Glutamatergic neuron (in vitro differentiated cells): ENCODE measurements around the gene MSI2. TPM values are rescaled to one million over a fixed set of nuclear protein-coding genes. Genes with fewer than 3 reads are reported as not detected.

Source experiments
- DNase-seq: peaks from one replicate; pipeline ENCODE4 v3.0.0; 2022
- H3K27ac Mint-ChIP-seq: one replicate; pipeline ENCODE4 v1.8.0; 2020; ENCODE audit warnings: mild to moderate bottlenecking, mixed read lengths, inconsistent platforms; ENCODE audit not compliant: unreplicated experiment
- H3K27me3 Mint-ChIP-seq: one replicate; pipeline ENCODE4 v1.8.0; 2020; ENCODE audit warnings: mild to moderate bottlenecking, moderate library complexity, mixed read lengths, inconsistent platforms; ENCODE audit not compliant: unreplicated experiment
- H3K36me3 Mint-ChIP-seq: one replicate; pipeline ENCODE4 v1.8.0; 2020; ENCODE audit warnings: mild to moderate bottlenecking, mixed read lengths, inconsistent platforms; ENCODE audit not compliant: unreplicated experiment
- H3K4me1 Mint-ChIP-seq: one replicate; pipeline ENCODE4 v1.8.0; 2020; ENCODE audit warnings: mild to moderate bottlenecking, low read depth, mixed read lengths, inconsistent platforms; ENCODE audit not compliant: unreplicated experiment
- H3K4me3 Mint-ChIP-seq: one replicate; pipeline ENCODE4 v1.8.0; 2020; ENCODE audit warnings: mild to moderate bottlenecking, mixed read lengths, inconsistent platforms; ENCODE audit not compliant: unreplicated experiment
- H3K9me3 Mint-ChIP-seq: one replicate; pipeline ENCODE4 v1.8.0; 2020; ENCODE audit warnings: mild to moderate bottlenecking, moderate library complexity, mixed read lengths, inconsistent platforms; ENCODE audit not compliant: unreplicated experiment
- total RNA-seq: library from RNA; stranded (reverse); fragmentation: NEBNext Ultra II Directional; extraction: Animal tissue kit (Norgen Biotek cat#: 25700); gene quantifications from one replicate; pipeline ENCODE4 v1.2.1, GENCODE V29; 2021; ENCODE audit not compliant: unreplicated experiment
- TF ChIP-seq, protein P1 (sequence below): fragments of 200-600 bp; sonication (generic); IDR thresholded peaks from one replicate; pipeline ENCODE4 v1.5.0; 2021; ENCODE audit not compliant: partially characterized antibody, unreplicated experiment

MSI2 gene
- total RNA-seq, 1 donor from 2014 or later: 141 TPM

DNA sequence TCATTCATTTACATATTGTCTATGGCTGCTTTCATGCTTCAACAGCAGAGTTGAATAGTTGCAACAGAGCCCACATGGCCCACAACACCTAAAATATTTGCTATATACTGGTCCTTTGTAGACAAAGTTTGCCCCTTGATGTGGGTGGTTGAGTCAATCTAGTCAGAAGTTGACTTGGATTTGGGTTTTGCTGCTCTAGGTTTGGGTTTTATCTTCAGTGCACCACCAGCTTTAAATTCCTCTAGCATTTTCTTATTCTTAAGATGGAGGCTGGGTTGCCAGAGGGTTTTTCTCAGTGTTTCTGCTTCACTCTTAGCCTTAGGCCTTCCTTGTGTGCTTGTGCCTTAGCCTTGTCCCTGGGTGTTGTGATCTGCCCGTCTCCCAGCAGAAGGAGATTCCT lies 437.7 kb downstream of the MSI2 start:
- TF ChIP-seq, protein P1, sequence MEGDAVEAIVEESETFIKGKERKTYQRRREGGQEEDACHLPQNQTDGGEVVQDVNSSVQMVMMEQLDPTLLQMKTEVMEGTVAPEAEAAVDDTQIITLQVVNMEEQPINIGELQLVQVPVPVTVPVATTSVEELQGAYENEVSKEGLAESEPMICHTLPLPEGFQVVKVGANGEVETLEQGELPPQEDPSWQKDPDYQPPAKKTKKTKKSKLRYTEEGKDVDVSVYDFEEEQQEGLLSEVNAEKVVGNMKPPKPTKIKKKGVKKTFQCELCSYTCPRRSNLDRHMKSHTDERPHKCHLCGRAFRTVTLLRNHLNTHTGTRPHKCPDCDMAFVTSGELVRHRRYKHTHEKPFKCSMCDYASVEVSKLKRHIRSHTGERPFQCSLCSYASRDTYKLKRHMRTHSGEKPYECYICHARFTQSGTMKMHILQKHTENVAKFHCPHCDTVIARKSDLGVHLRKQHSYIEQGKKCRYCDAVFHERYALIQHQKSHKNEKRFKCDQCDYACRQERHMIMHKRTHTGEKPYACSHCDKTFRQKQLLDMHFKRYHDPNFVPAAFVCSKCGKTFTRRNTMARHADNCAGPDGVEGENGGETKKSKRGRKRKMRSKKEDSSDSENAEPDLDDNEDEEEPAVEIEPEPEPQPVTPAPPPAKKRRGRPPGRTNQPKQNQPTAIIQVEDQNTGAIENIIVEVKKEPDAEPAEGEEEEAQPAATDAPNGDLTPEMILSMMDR: no peak
- H3K27ac Mint-ChIP-seq: no peak overlapping the region
- no peak for DNase-seq

DNA sequence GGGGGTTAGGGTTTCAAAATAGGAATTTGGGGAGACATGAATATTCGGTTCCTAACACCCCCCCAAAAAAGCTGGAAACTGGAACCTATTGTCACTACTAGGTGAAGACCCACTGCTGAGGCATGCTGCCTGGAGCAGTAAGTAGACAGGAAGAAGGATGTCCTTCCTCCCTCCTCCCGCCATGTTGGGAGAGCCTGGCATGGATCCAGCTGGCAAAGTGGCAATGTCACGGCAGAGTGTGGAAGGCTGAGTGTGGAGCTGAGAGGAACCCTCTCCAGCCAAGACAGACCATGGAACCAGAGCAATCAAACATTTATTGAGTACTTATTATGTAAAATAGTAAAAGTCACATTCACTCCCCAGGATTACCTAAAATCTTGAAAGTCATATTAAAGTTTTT lies 439.7 kb downstream of the MSI2 start:
- H3K4me1 Mint-ChIP-seq: peaks cover 6% of the 10 kb centered on the region
- peaks cover 4% of the 10 kb centered on the region for H3K9me3 Mint-ChIP-seq
- no peak overlapping the region for H3K4me3 Mint-ChIP-seq
- H3K27ac Mint-ChIP-seq: no peak overlapping the region
- no peak for DNase-seq
- peaks cover 25% of the 10 kb centered on the region for H3K36me3 Mint-ChIP-seq
- TF ChIP-seq, protein P1: no peak
- no peaks in the 10 kb centered on the region for H3K27me3 Mint-ChIP-seq

More for the DNA sequence above, 437.7 kb downstream of the MSI2 start:
- H3K27me3 Mint-ChIP-seq: no peaks in the 10 kb centered on the region
- peaks cover 2% of the 10 kb centered on the region for H3K9me3 Mint-ChIP-seq
- H3K36me3 Mint-ChIP-seq: peaks cover 21% of the 10 kb centered on the region
- no peak overlapping the region for H3K4me3 Mint-ChIP-seq
- peaks cover 2% of the 10 kb centered on the region for H3K4me1 Mint-ChIP-seq

DNA sequence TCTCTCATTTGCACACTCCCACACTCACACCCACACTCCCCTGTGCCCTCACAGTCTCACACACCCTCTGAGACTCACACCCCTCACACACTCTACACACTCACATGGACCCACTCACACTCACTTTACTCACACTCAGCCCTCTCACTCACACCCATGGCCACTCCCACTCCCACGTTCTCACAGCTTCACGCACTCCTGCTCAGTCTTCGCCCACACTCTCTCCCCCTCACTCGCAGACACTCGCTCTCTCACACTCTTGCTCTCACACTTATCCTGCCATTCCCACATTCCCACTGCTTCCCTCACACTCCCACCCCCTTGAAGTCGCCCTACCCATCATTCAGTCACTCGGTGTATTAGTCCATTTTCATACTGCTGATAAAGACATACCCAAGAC lies 440.9 kb downstream of the MSI2 start:
- peaks cover 25% of the 10 kb centered on the region for H3K36me3 Mint-ChIP-seq
- peaks cover 6% of the 10 kb centered on the region for H3K4me1 Mint-ChIP-seq
- H3K9me3 Mint-ChIP-seq: peaks cover 4% of the 10 kb centered on the region
- no peak overlapping the region for H3K27ac Mint-ChIP-seq
- TF ChIP-seq, protein P1: no peak
- no peak overlapping the region for H3K4me3 Mint-ChIP-seq
- no peaks in the 10 kb centered on the region for H3K27me3 Mint-ChIP-seq
- DNase-seq: no peak

DNA sequence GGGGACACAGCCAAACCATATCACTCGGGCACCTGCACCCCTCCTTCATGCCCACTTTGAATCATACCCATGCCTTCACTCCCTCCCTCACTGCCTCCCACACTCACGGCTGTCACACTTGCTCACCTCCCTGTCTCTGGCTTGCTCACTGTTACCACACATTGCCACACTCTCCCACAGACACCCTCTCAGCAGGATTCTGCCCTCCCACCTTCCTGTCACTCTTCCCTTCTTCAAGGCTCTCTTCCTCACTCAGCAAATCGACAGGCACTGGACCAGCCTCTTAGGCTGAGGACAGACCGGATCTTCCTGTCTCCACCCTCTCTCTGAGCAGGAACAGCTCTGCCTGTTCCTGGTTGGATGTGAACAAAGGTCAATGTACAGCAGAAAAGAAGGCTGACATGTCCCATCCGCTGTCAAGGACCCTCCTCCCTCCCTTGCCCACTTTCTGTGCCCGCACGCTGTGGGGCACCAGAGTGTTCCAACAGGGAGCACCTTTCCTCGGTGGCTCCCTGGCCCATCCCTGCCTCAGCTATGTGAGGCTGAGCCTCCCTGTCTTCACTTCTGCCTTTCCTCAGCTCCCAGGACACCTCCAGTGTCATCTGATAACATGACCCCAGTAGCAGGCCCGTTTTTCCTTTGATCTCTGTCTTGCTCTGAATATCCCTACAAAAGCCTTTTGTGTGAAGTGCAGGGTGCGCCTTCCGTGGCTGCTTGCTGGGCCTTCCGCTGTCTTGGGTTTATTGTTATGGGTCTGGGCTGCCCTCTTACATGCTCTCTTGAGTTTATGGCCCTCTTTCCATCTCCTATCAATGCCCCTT lies 441.8 kb downstream of the MSI2 start:
- peaks cover 4% of the 10 kb centered on the region for H3K9me3 Mint-ChIP-seq
- no peak overlapping the region for H3K27ac Mint-ChIP-seq
- no peaks in the 10 kb centered on the region for H3K27me3 Mint-ChIP-seq
- peaks cover 6% of the 10 kb centered on the region for H3K4me1 Mint-ChIP-seq
- no peak overlapping the region for H3K4me3 Mint-ChIP-seq
- TF ChIP-seq, protein P1: no peak
- no peak for DNase-seq
- peaks cover 20% of the 10 kb centered on the region for H3K36me3 Mint-ChIP-seq

DNA sequence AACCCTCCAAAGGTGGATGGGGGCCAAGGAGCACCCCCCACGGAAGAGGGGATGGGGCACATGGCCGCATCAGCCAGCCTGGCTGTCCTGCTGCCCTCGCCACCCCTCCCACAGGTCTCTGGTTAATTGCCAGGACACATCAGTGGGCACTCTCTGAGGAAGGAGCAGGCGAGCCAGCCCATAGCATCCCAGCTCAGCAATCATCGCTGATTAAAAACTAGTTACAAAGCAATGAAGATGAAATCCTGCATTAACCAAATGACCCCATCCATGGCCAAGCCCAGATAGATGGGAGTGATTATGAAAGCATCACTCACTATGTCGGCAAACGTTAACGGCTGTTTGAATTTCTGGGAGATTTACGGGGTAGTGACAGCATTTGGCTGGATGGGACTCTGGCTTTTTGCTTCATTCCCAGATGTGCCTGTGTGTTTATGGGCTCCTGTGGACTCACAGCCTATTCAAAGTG lies 443.5 kb downstream of the MSI2 start:
- peaks cover 4% of the 10 kb centered on the region for H3K9me3 Mint-ChIP-seq
- H3K4me1 Mint-ChIP-seq: peaks cover 4% of the 10 kb centered on the region
- H3K27me3 Mint-ChIP-seq: peaks cover 3% of the 10 kb centered on the region
- no peak overlapping the region for H3K27ac Mint-ChIP-seq
- H3K4me3 Mint-ChIP-seq: no peak overlapping the region
- TF ChIP-seq, protein P1: no peak
- no peak for DNase-seq
- H3K36me3 Mint-ChIP-seq: peaks cover 18% of the 10 kb centered on the region
